Panc1 (cell line): ENCODE data around the gene GUCY1A1. TPM values are rescaled to one million over a fixed set of nuclear protein-coding genes. Genes with fewer than 3 reads are reported as not detected.

ENCODE experiments used
- ATAC-seq: fragments of 200-7000 bp; cut with Tn5 transposase; 2 replicates; pipeline ENCODE4 v1.9.1; 2020; ENCODE audit warnings: mild to moderate bottlenecking, moderate library complexity
- BruUV-seq: library from RNA; stranded (reverse); fragments of 400-500 nt; replicated peaks from 2 replicates; lab custom pipeline; 2021; lab: Mats Ljungman, UMichigan
- CTCF ChIA-PET: fragments of 300-600 bp; sonication (Branson Sonifier 250); formaldehyde crosslinking; loops from one replicate; lab custom pipeline; 2022; ENCODE audit warnings: antibody characterized with exemption; lab: Charles Lee
- POLR2A ChIA-PET: fragments of 300-600 bp; sonication (Branson Sonifier 250); formaldehyde crosslinking; loops from one replicate; lab custom pipeline; 2022; ENCODE audit warnings: antibody characterized with exemption; lab: Charles Lee
- DNase-seq: peaks from one replicate; pipeline ENCODE4 v3.0.0-alpha.2; 2010; ENCODE audit warnings: low read depth, low spot score
- H3K27ac ChIP-seq: 2 replicates; pipeline ENCODE4 v1.5.1; 2011; ENCODE audit warnings: mild to moderate bottlenecking, low read length, inconsistent platforms
- H3K27me3 ChIP-seq: fragments of 200-500 bp; sonication (Bioruptor generic); 2 replicates; pipeline ENCODE4 v1.6.0; 2014; ENCODE audit warnings: low read length, inconsistent platforms; ENCODE audit not compliant: control insufficient read depth, insufficient read depth
- H3K36me3 ChIP-seq: fragments of 200-500 bp; sonication (Bioruptor generic); 2 replicates; pipeline ENCODE4 v1.5.1; 2014; ENCODE audit warnings: inconsistent platforms, mild to moderate bottlenecking, low read length, moderate library complexity; ENCODE audit not compliant: control insufficient read depth, insufficient read depth
- H3K4me1 ChIP-seq: 2 replicates; pipeline ENCODE4 v1.5.1; 2011; ENCODE audit warnings: inconsistent platforms, mild to moderate bottlenecking, low read length, moderate library complexity; ENCODE audit not compliant: control insufficient read depth, insufficient read depth
- H3K4me3 ChIP-seq, 2 experiments: 2 replicates each; pipeline ENCODE4 v1.5.1; 2011 to 2012; ENCODE audit warnings: low read depth in 2 of 2, low read length in 2 of 2, mild to moderate bottlenecking in 2 of 2, inconsistent platforms in 1 of 2, moderate library complexity in 1 of 2
- H3K9me3 ChIP-seq: fragments of 200-500 bp; sonication (Bioruptor generic); 2 replicates; pipeline ENCODE4 v1.5.1; 2014; ENCODE audit warnings: low read depth, mild to moderate bottlenecking, inconsistent platforms, low read length, moderate library complexity; ENCODE audit not compliant: control insufficient read depth, insufficient read depth
- POLR2AphosphoS5 ChIP-seq: IDR thresholded peaks from 2 replicates; pipeline ENCODE4 v1.6.1; 2012; ENCODE audit warnings: mild to moderate bottlenecking, low read depth, low read length, moderate library complexity
- SIN3A ChIP-seq: IDR thresholded peaks from 2 replicates; pipeline ENCODE4 v1.6.1; 2012; ENCODE audit warnings: low read depth, mild to moderate bottlenecking, low read length, moderate library complexity, borderline replicate concordance; ENCODE audit not compliant: insufficient read depth
- TCF7L2 ChIP-seq: IDR thresholded peaks from 2 replicates; pipeline ENCODE4 v1.6.1; 2011; ENCODE audit warnings: mild to moderate bottlenecking, low read depth, low read length, inconsistent platforms
- in situ Hi-C: cut with HindIII; loops from 2 replicates; pipeline ENCODE4 v1.10.0; 2016; ENCODE audit warnings: low sequenced_read_pairs, low pct_unique_long_range_greater_than_20kb
- intact Hi-C: fragments of 100-400 bp; cut with micrococcal nuclease; formaldehyde crosslinking; loops from one replicate; pipeline ENCODE4 v1.10.0; 2022; ENCODE audit not compliant: unreplicated experiment
- total RNA-seq: library from RNA; stranded (reverse); gene quantifications from one replicate; pipeline ENCODE4 v1.2.1, GENCODE V29; 2021; ENCODE audit not compliant: unreplicated experiment
- TF ChIP-seq, protein P1 (sequence below), 2 experiments: IDR thresholded peaks; 2 replicates each; pipeline ENCODE4 v1.6.1; 2011 to 2012; ENCODE audit warnings: low read depth in 2 of 2, control low read depth in 1 of 2, low read length in 1 of 2, mild to moderate bottlenecking in 1 of 2, moderate library complexity in 1 of 2; ENCODE audit not compliant: insufficient read depth in 1 of 2
- TF ChIP-seq, protein P2 (sequence below): fragments of 450-650 bp; IDR thresholded peaks from 2 replicates; pipeline ENCODE4 v1.5.1; 2017; ENCODE audit warnings: mild to moderate bottlenecking

The GUCY1A1 gene
- total RNA-seq, 1 experiment from 2014 or later = 0.57 TPM

DNA sequence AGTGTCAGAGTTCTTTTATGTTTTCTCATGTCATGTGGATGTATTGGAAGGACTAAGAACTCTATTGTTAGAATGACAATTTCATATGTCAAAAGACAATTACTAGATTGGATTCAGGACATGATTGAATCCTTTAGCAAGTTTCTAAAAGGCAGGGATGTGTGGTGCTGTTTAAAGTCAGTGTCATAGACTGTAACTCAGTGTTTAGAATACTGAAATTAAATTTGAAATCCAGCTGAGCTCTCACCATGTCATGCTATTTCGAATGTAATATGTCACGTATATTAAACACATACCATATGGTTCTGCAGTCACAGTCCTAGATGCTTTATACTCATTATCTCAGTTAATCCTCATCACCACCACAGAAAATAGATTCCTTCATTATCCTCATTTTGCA lies 100.0 kb downstream of the GUCY1A1 start:
- Histone ChIP-seq H3K9me3 (no peaks in the 10 kb centered on the region), H3K27me3 (no peaks in the 10 kb centered on the region), H3K27ac (no peak overlapping the region), H3K36me3 (no peaks in the 10 kb centered on the region), H3K4me1 (no peaks in the 10 kb centered on the region), H3K4me3 (no peak overlapping the region)
- in situ Hi-C loops = no loop called here
- DNase-seq (no peak), ATAC-seq (no peak)
- intact Hi-C loops = no loop called here
- no TSS peak for BruUV-seq
- CTCF ChIA-PET = no interaction called here
- POLR2A ChIA-PET = no interaction called here
- TF ChIP-seq SIN3A (no peak), TCF7L2 (no peak)
- TF ChIP-seq, protein P1, sequence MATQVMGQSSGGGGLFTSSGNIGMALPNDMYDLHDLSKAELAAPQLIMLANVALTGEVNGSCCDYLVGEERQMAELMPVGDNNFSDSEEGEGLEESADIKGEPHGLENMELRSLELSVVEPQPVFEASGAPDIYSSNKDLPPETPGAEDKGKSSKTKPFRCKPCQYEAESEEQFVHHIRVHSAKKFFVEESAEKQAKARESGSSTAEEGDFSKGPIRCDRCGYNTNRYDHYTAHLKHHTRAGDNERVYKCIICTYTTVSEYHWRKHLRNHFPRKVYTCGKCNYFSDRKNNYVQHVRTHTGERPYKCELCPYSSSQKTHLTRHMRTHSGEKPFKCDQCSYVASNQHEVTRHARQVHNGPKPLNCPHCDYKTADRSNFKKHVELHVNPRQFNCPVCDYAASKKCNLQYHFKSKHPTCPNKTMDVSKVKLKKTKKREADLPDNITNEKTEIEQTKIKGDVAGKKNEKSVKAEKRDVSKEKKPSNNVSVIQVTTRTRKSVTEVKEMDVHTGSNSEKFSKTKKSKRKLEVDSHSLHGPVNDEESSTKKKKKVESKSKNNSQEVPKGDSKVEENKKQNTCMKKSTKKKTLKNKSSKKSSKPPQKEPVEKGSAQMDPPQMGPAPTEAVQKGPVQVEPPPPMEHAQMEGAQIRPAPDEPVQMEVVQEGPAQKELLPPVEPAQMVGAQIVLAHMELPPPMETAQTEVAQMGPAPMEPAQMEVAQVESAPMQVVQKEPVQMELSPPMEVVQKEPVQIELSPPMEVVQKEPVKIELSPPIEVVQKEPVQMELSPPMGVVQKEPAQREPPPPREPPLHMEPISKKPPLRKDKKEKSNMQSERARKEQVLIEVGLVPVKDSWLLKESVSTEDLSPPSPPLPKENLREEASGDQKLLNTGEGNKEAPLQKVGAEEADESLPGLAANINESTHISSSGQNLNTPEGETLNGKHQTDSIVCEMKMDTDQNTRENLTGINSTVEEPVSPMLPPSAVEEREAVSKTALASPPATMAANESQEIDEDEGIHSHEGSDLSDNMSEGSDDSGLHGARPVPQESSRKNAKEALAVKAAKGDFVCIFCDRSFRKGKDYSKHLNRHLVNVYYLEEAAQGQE (IDR thresholded peaks at IDR 0.05; ENCODE audit: insufficient read depth in 1 of 2, low read depth in 2 of 2, low read length in 1 of 2) = no peak
- TF ChIP-seq, protein P2, sequence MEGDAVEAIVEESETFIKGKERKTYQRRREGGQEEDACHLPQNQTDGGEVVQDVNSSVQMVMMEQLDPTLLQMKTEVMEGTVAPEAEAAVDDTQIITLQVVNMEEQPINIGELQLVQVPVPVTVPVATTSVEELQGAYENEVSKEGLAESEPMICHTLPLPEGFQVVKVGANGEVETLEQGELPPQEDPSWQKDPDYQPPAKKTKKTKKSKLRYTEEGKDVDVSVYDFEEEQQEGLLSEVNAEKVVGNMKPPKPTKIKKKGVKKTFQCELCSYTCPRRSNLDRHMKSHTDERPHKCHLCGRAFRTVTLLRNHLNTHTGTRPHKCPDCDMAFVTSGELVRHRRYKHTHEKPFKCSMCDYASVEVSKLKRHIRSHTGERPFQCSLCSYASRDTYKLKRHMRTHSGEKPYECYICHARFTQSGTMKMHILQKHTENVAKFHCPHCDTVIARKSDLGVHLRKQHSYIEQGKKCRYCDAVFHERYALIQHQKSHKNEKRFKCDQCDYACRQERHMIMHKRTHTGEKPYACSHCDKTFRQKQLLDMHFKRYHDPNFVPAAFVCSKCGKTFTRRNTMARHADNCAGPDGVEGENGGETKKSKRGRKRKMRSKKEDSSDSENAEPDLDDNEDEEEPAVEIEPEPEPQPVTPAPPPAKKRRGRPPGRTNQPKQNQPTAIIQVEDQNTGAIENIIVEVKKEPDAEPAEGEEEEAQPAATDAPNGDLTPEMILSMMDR = no peak

DNA sequence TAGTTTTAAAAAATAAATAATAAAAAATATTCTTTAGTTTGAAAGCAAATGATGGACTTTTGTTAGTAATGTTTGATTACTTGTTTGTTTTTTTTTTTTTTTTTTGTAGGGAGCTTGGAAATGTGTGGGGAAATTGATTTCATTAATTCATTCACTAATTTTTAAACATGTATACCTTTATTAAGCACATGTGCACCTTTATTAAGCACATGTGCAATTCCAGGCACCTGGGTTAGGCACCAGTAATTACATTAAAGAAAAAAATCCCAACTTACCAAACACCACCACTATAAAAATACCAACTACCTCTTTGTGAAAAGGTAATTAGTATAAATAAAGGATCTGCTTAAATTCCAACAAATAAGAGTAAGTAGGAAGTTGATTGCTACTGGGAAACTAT lies 101.7 kb downstream of the GUCY1A1 start:
- intact Hi-C loops = no loop called here
- CTCF ChIA-PET = no interaction called here
- BruUV-seq = no TSS peak

More for the DNA sequence above, 101.7 kb downstream of the GUCY1A1 start:
- DNase-seq = no peak
- no peaks in the 10 kb centered on the region for H3K4me1 ChIP-seq
- H3K27me3 ChIP-seq = no peaks in the 10 kb centered on the region
- POLR2A ChIA-PET = no interaction called here
- no peak overlapping the region for H3K27ac ChIP-seq
- H3K36me3 ChIP-seq = no peaks in the 10 kb centered on the region
- in situ Hi-C loops = no loop called here
- no peak overlapping the region for H3K4me3 ChIP-seq
- H3K9me3 ChIP-seq = no peaks in the 10 kb centered on the region
- TF ChIP-seq SIN3A = no peak
- TF ChIP-seq TCF7L2 = no peak
- TF ChIP-seq, protein P1 (IDR thresholded peaks at IDR 0.05; ENCODE audit: insufficient read depth in 1 of 2, low read depth in 2 of 2, low read length in 1 of 2) = no peak
- TF ChIP-seq, protein P2 = no peak
- no peak for TF ChIP-seq POLR2AphosphoS5
- no peak for ATAC-seq
